ENCODE data around the gene DFFB. TPM values are rescaled to one million over a fixed set of nuclear protein-coding genes. Genes with fewer than 3 reads are reported as not detected.
A peak's percentile ranks its signal among the peaks of the same experiment; 100 is the strongest.

Gene DFFB
- total RNA-seq, 1 donor from 2014 or later = 16.4 TPM

GRCh38 chr1:3874736-3875135, 17.5 kb downstream of the DFFB start:
- Mint-ChIP-seq H3K4me1 (ENCODE audit: low read depth, unreplicated experiment) (peaks cover 10% of the 10 kb centered on the region), H3K9me3 (ENCODE audit: unreplicated experiment) (peaks cover 12% of the 10 kb centered on the region), H3K27ac (ENCODE audit: unreplicated experiment) (no peak overlapping the region), H3K27me3 (ENCODE audit: unreplicated experiment) (peaks cover 13% of the 10 kb centered on the region), H3K4me3 (ENCODE audit: unreplicated experiment) (no peak overlapping the region), H3K36me3 (ENCODE audit: unreplicated experiment) (peaks cover 13% of the 10 kb centered on the region)
- no peak for DNase-seq
- no peak for TF ChIP-seq CTCF (IDR thresholded peaks at IDR 0.05; ENCODE audit: partially characterized antibody, unreplicated experiment)

- H3K9me3 Mint-ChIP-seq (ENCODE audit: unreplicated experiment) = peaks cover 4% of the 10 kb centered on the region
- no peak for TF ChIP-seq CTCF (IDR thresholded peaks at IDR 0.05; ENCODE audit: partially characterized antibody, unreplicated experiment)
- no peak overlapping the region for H3K4me3 Mint-ChIP-seq (ENCODE audit: unreplicated experiment)
- no peaks in the 10 kb centered on the region for H3K4me1 Mint-ChIP-seq (ENCODE audit: low read depth, unreplicated experiment)
- H3K27me3 Mint-ChIP-seq (ENCODE audit: unreplicated experiment) = peaks cover 4% of the 10 kb centered on the region
- no peak for DNase-seq
- H3K27ac Mint-ChIP-seq (ENCODE audit: unreplicated experiment) = no peak overlapping the region
- H3K36me3 Mint-ChIP-seq (ENCODE audit: unreplicated experiment) = peaks cover 15% of the 10 kb centered on the region
Observed at GRCh38 chr1:3876716-3877115, 19.4 kb downstream of the DFFB start.

- DNase-seq = no peak
- Mint-ChIP-seq H3K27ac (ENCODE audit: unreplicated experiment) (no peak overlapping the region), H3K4me3 (ENCODE audit: unreplicated experiment) (peak overlapping the region; percentile 14), H3K4me1 (ENCODE audit: low read depth, unreplicated experiment) (no peaks in the 10 kb centered on the region), H3K9me3 (ENCODE audit: unreplicated experiment) (peaks cover 4% of the 10 kb centered on the region), H3K27me3 (ENCODE audit: unreplicated experiment) (peaks cover 7% of the 10 kb centered on the region), H3K36me3 (ENCODE audit: unreplicated experiment) (peaks cover 19% of the 10 kb centered on the region)
- TF ChIP-seq CTCF (IDR thresholded peaks at IDR 0.05; ENCODE audit: partially characterized antibody, unreplicated experiment) = no peak
Observed at GRCh38 chr1:3879099-3879498, 21.8 kb downstream of the DFFB start.

GRCh38 chr1:3879787-3880428, 22.6 kb downstream of the DFFB start:
- no peak overlapping the region for H3K27ac Mint-ChIP-seq (ENCODE audit: unreplicated experiment)
- H3K27me3 Mint-ChIP-seq (ENCODE audit: unreplicated experiment) = peaks cover 7% of the 10 kb centered on the region
- H3K36me3 Mint-ChIP-seq (ENCODE audit: unreplicated experiment) = peaks cover 19% of the 10 kb centered on the region
- TF ChIP-seq CTCF (IDR thresholded peaks at IDR 0.05; ENCODE audit: partially characterized antibody, unreplicated experiment) = no peak
- DNase-seq = no peak
- no peak overlapping the region for H3K4me3 Mint-ChIP-seq (ENCODE audit: unreplicated experiment)
- H3K9me3 Mint-ChIP-seq (ENCODE audit: unreplicated experiment) = peaks cover 4% of the 10 kb centered on the region
- peaks cover 2% of the 10 kb centered on the region for H3K4me1 Mint-ChIP-seq (ENCODE audit: low read depth, unreplicated experiment)

GRCh38 chr1:3880429-3881192, 23.3 kb downstream of the DFFB start:
- Mint-ChIP-seq H3K36me3 (ENCODE audit: unreplicated experiment) (peaks cover 19% of the 10 kb centered on the region), H3K4me3 (ENCODE audit: unreplicated experiment) (no peak overlapping the region), H3K27me3 (ENCODE audit: unreplicated experiment) (peaks cover 6% of the 10 kb centered on the region), H3K27ac (ENCODE audit: unreplicated experiment) (no peak overlapping the region), H3K9me3 (ENCODE audit: unreplicated experiment) (peaks cover 4% of the 10 kb centered on the region), H3K4me1 (ENCODE audit: low read depth, unreplicated experiment) (peaks cover 3% of the 10 kb centered on the region)
- no peak for DNase-seq
- TF ChIP-seq CTCF (IDR thresholded peaks at IDR 0.05; ENCODE audit: partially characterized antibody, unreplicated experiment) = no peak
